ENCODE data around the gene COL23A1. TPM values are rescaled to one million over a fixed set of nuclear protein-coding genes. Genes with fewer than 3 reads are reported as not detected.

The COL23A1 gene
- total and polyA plus RNA-seq, 2 of the 13 experiments (the other 11 are each of a cell fraction or from before 2014, with no cell fraction given) = not detected

GRCh38 chr5:178231539-178232123 lies 358.6 kb downstream of the COL23A1 start:
- H3K27ac ChIP-seq (ENCODE audit: extremely low read length, insufficient read depth, low read length) = peak overlapping the region; percentile 67
- H3K9me3 ChIP-seq (ENCODE audit: low read length) = no peaks in the 10 kb centered on the region
- H3K9ac ChIP-seq (ENCODE audit: insufficient read depth, low read depth, low read length) = peak overlapping the region; percentile 83
- FAIRE-seq = no peak
- ChIA-PET CTCF (ENCODE audit: low intra/inter-chr PET ratio, low total read pairs) (no interaction called here), POLR2A (interaction anchor here (1.0 to 3.1 kb wide), 8 partner anchors 15 to 398 kb away, joined by 3 to 12 read pairs (median 4); partner anchors contain the start of genes HNRNPAB and NHP2)
- intact Hi-C loops (cut with micrococcal nuclease; ENCODE audit: unreplicated experiment) = no loop called here
- H3K4me3 ChIP-seq (replicated peaks in 1 of 3; ENCODE audit: insufficient read depth in 1 of 3, low read depth in 2 of 3, low read length in 3 of 3) = peak overlapping the region; percentile 69 to 93 (median 87)
- ATAC-seq = no peak; the same call in 1 of the 3 replicates
- H3K79me2 ChIP-seq (ENCODE audit: insufficient read depth, low read length) = peaks cover 20% of the 10 kb centered on the region
- BruUV-seq (replicated peaks) = no TSS peak
- H3K4me1 ChIP-seq (ENCODE audit: insufficient read depth, low read length) = peaks cover 54% of the 10 kb centered on the region
- 18% methylated on average over 6 of the region's 21 CpGs for WGBS (ENCODE audit: low lambda C conversion rate)
- no peak overlapping the region for H2AFZ ChIP-seq (ENCODE audit: low read length)
- DNase-seq (ENCODE audit: low spot score) = no peak
- H3K4me2 ChIP-seq (ENCODE audit: low read depth, low read length) = peak overlapping the region; percentile 80
- H3K27me3 ChIP-seq (ENCODE audit: control insufficient read depth in 1 of 2, insufficient read depth in 2 of 2, low read length in 2 of 2) = no peaks in the 10 kb centered on the region
- H3K36me3 ChIP-seq (replicated peaks in 1 of 2; ENCODE audit: control insufficient read depth in 1 of 2, insufficient read depth in 2 of 2, low read length in 2 of 2) = peaks cover 11 to 25% of the 10 kb centered on the region in 2 experiments; a peak in 4 of 5 replicates
- in situ Hi-C loops (cut with HindIII; ENCODE audit: extremely low pct_ligation_motif_present, low pct_unique_long_range_greater_than_20kb) = no loop called here
- H4K20me1 ChIP-seq (ENCODE audit: insufficient read depth, low read length) = no peaks in the 10 kb centered on the region
- 0 out of 2 replicates have a peak, but pooled peaks have one; percentile 8 for TF ChIP-seq ZNF230 (CRISPR knock-in tag; IDR thresholded peaks at IDR 0.05)
- peak; percentile 27; the same call in 1 of the 2 replicates for TF ChIP-seq SALL1 (CRISPR knock-in tag; IDR thresholded peaks at IDR 0.05)
- TF ChIP-seq ZBTB43 (CRISPR knock-in tag; conservative IDR thresholded peaks at IDR 0.05) = 0 out of 2 replicates have a peak, but pooled peaks have one; percentile 1
- peak; percentile 55; the same call in 1 of the 2 replicates for TF ChIP-seq MTA1 (CRISPR knock-in tag; IDR thresholded peaks at IDR 0.05; ENCODE audit: borderline replicate concordance)
- no peak for TF ChIP-seq NFKBIZ (CRISPR knock-in tag; IDR thresholded peaks at IDR 0.05)
- TF ChIP-seq ZNF275 (CRISPR knock-in tag; IDR thresholded peaks at IDR 0.05; ENCODE audit: borderline replicate concordance) = no peak
- 0 out of 2 replicates have a peak, but pooled peaks have one; percentile 16 for TF ChIP-seq ZNF510 (CRISPR knock-in tag; IDR thresholded peaks at IDR 0.05; ENCODE audit: low read depth)
- TF ChIP-seq ISX (CRISPR knock-in tag; conservative IDR thresholded peaks at IDR 0.05) = no peak
- TF ChIP-seq ZBTB7A (CRISPR knock-in tag; IDR thresholded peaks at IDR 0.05) = 0 out of 2 replicates have a peak, but pooled peaks have one; percentile 42
- no peak for TF ChIP-seq ZBTB39 (CRISPR knock-in tag; IDR thresholded peaks at IDR 0.05)
- 0 out of 2 replicates have a peak, but pooled peaks have one; percentile 80 for TF ChIP-seq HOXD1 (CRISPR knock-in tag; IDR thresholded peaks at IDR 0.05)
- 0 out of 2 replicates have a peak, but pooled peaks have one; percentile 10 for TF ChIP-seq ZNF691 (CRISPR knock-in tag; IDR thresholded peaks at IDR 0.05; ENCODE audit: borderline replicate concordance, low read depth)
- TF ChIP-seq THAP8 (CRISPR knock-in tag; IDR thresholded peaks at IDR 0.05; ENCODE audit: borderline replicate concordance) = peak; percentile 18; the same call in 1 of the 2 replicates
- no peak; the same call in 1 of the 2 replicates for TF ChIP-seq ZNF704 (CRISPR knock-in tag; IDR thresholded peaks at IDR 0.05; ENCODE audit: borderline replicate concordance)
- no peak for TF ChIP-seq POLR2A (IDR thresholded peaks at IDR 0.05; ENCODE audit: insufficient read depth in 1 of 2, low read depth in 2 of 2, low read length in 2 of 2)
- no peak for TF ChIP-seq ZBTB21 (CRISPR knock-in tag; IDR thresholded peaks at IDR 0.05)
